Bronchial epithelial cell (primary cell): ENCODE results near the gene LZTR1. TPM values are rescaled to one million over a fixed set of nuclear protein-coding genes. Genes with fewer than 3 reads are reported as not detected.

Experiments
- DNase-seq: peaks from one replicate; pipeline ENCODE4 v3.0.0-alpha.2; 2010; ENCODE audit warnings: low read depth
- FAIRE-seq: peaks from 2 replicates; lab custom pipeline; 2011; peaks lifted over from hg19 to GRCh38; lab: Jason Lieb, UNC
- H3K27me3 ChIP-seq: 2 replicates; pipeline ENCODE4 v1.5.1; 2011; ENCODE audit warnings: low read length; ENCODE audit not compliant: control insufficient read depth, insufficient read depth
- H3K36me3 ChIP-seq: 2 replicates; pipeline ENCODE4 v1.5.1; 2011; ENCODE audit warnings: low read length; ENCODE audit not compliant: control insufficient read depth, insufficient read depth
- H3K4me3 ChIP-seq: 2 replicates; pipeline ENCODE4 v1.5.1; 2011; ENCODE audit warnings: mild to moderate bottlenecking, low read depth, low read length, control low read depth
- CTCF ChIP-seq: IDR thresholded peaks from 2 replicates; pipeline ENCODE4 v1.5.1; 2011; ENCODE audit warnings: mild to moderate bottlenecking, moderate library complexity, low read length, control low read depth, inconsistent platforms; ENCODE audit not compliant: insufficient read depth, severe bottlenecking
- total RNA-seq: library from RNA; depleted of rRNA; stranded (reverse); fragments of >200 nt; gene quantifications from 2 replicates; pipeline ENCODE4 v1.2.1, GENCODE V29; 2014

The LZTR1 gene
- total RNA-seq, 1 donor from 2014 or later: 14.7 TPM

GRCh38 chr22:20951151-20951931 lies 30.8 kb upstream of the LZTR1 start:
- Histone ChIP-seq H3K27me3 (no peaks in the 10 kb centered on the region), H3K4me3 (no peak overlapping the region), H3K36me3 (peaks cover 23% of the 10 kb centered on the region)
- no peak for FAIRE-seq
- no peak for TF ChIP-seq CTCF
- no peak for DNase-seq

- no peak for FAIRE-seq
- no peak for TF ChIP-seq CTCF
- H3K27me3 ChIP-seq: no peaks in the 10 kb centered on the region
- H3K4me3 ChIP-seq: no peak overlapping the region
- DNase-seq: no peak
- H3K36me3 ChIP-seq: peaks cover 23% of the 10 kb centered on the region
Observed at GRCh38 chr22:20951932-20952380, 30.1 kb upstream of the LZTR1 start.

- Histone ChIP-seq H3K27me3 (no peaks in the 10 kb centered on the region), H3K36me3 (peaks cover 23% of the 10 kb centered on the region), H3K4me3 (no peak overlapping the region)
- no peak for DNase-seq
- TF ChIP-seq CTCF: no peak
- FAIRE-seq: no peak
Observed at GRCh38 chr22:20952544-20953341, 29.4 kb upstream of the LZTR1 start.

GRCh38 chr22:20953342-20953608 lies 28.8 kb upstream of the LZTR1 start:
- FAIRE-seq (no peak), DNase-seq (no peak)
- Histone ChIP-seq H3K4me3 (no peak overlapping the region), H3K27me3 (no peaks in the 10 kb centered on the region), H3K36me3 (peaks cover 23% of the 10 kb centered on the region)
- TF ChIP-seq CTCF: no peak

- H3K27me3 ChIP-seq: no peaks in the 10 kb centered on the region
- DNase-seq (peak; percentile 98), FAIRE-seq (no peak)
- H3K36me3 ChIP-seq: peaks cover 23% of the 10 kb centered on the region
- no peak overlapping the region for H3K4me3 ChIP-seq
- no peak for TF ChIP-seq CTCF
Observed at GRCh38 chr22:20953668-20954500, 28.2 kb upstream of the LZTR1 start.
